PC-3 (cell line): ENCODE results near the gene EZH1. TPM values are rescaled to one million over a fixed set of nuclear protein-coding genes. Genes with fewer than 3 reads are reported as not detected.

Source experiments
- ATAC-seq: fragments of 200-7000 bp; cut with Tn5 transposase; 2 replicates; pipeline ENCODE4 v1.9.1; 2020; ENCODE audit warnings: mild to moderate bottlenecking, moderate library complexity
- BruUV-seq: library from RNA; stranded (reverse); fragments of 400-500 nt; replicated peaks from 2 replicates; lab custom pipeline; 2021; lab: Mats Ljungman, UMichigan
- CTCF ChIA-PET: fragments of 300-600 bp; sonication (Branson Sonifier 250); formaldehyde crosslinking; loops from one replicate; lab custom pipeline; 2022; ENCODE audit warnings: antibody characterized with exemption; lab: Charles Lee
- POLR2A ChIA-PET: fragments of 300-600 bp; sonication (Branson Sonifier 250); formaldehyde crosslinking; loops from one replicate; lab custom pipeline; 2022; ENCODE audit warnings: antibody characterized with exemption; ENCODE audit not compliant: unreplicated experiment; lab: Charles Lee
- DNase-seq: peaks from one replicate; pipeline ENCODE4 v3.0.0-alpha.2; 2015
- H2AFZ ChIP-seq: fragments of 300-600 bp; sonication (generic); 2 replicates; pipeline ENCODE4 v1.6.0; 2016; ENCODE audit warnings: antibody characterized with exemption, low read length
- H3F3A ChIP-seq: fragments of 300-600 bp; sonication (generic); one replicate; pipeline ENCODE4 v1.6.0; 2017; ENCODE audit warnings: antibody characterized with exemption, low read length, control low read depth, mild to moderate bottlenecking; ENCODE audit not compliant: unreplicated experiment
- H3K27ac ChIP-seq: fragments of 300-600 bp; sonication (generic); 2 replicates; pipeline ENCODE4 v1.5.1; 2016; ENCODE audit warnings: mild to moderate bottlenecking, low read length
- H3K27me3 ChIP-seq: fragments of 300-600 bp; sonication (generic); 2 replicates; pipeline ENCODE4 v1.6.1; 2016; ENCODE audit warnings: low read length, mixed read lengths
- H3K36me3 ChIP-seq: fragments of 300-600 bp; sonication (generic); 2 replicates; pipeline ENCODE4 v1.6.1; 2016; ENCODE audit warnings: low read depth, mixed run types, low read length, mixed read lengths
- H3K4me1 ChIP-seq: fragments of 300-600 bp; sonication (generic); 2 replicates; pipeline ENCODE4 v1.5.1; 2016; ENCODE audit warnings: low read length; ENCODE audit not compliant: insufficient read depth
- H3K4me2 ChIP-seq: fragments of 300-600 bp; sonication (generic); 2 replicates; pipeline ENCODE4 v1.6.0; 2016; ENCODE audit warnings: low read length
- H3K4me3 ChIP-seq: fragments of 300-600 bp; sonication (generic); 2 replicates; pipeline ENCODE4 v1.5.1; 2016; ENCODE audit warnings: mild to moderate bottlenecking, low read length, mixed read lengths
- H3K79me2 ChIP-seq: fragments of 300-600 bp; sonication (generic); 2 replicates; pipeline ENCODE4 v1.6.1; 2017; ENCODE audit warnings: low read length, mixed read lengths
- H3K9ac ChIP-seq: fragments of 300-600 bp; sonication (generic); 2 replicates; pipeline ENCODE4 v1.6.0; 2016; ENCODE audit warnings: mild to moderate bottlenecking, low read length
- H3K9me2 ChIP-seq: fragments of 300-600 bp; sonication (generic); replicated peaks from 2 replicates; pipeline ENCODE4 v1.6.1; 2016; ENCODE audit warnings: mixed run types, low read length, mixed read lengths
- H3K9me3 ChIP-seq: fragments of 300-600 bp; sonication (generic); 2 replicates; pipeline ENCODE4 v1.6.1; 2016; ENCODE audit warnings: low read length, mixed read lengths
- H4K20me1 ChIP-seq: fragments of 300-600 bp; sonication (generic); 2 replicates; pipeline ENCODE4 v1.6.1; 2016; ENCODE audit warnings: low read length, mixed read lengths
- CTCF ChIP-seq: fragments of 300-600 bp; sonication (generic); conservative IDR thresholded peaks from 2 replicates; pipeline ENCODE4 v1.5.1; 2017; ENCODE audit warnings: antibody characterized with exemption, low read depth, mild to moderate bottlenecking, low read length
- EZH2 ChIP-seq: fragments of 300-600 bp; sonication (generic); IDR thresholded peaks from one replicate; pipeline ENCODE4 v1.6.1; 2017; ENCODE audit warnings: antibody characterized with exemption, mild to moderate bottlenecking, low read length; ENCODE audit not compliant: unreplicated experiment
- EZH2phosphoT487 ChIP-seq: fragments of 300-600 bp; sonication (generic); IDR thresholded peaks from 2 replicates; pipeline ENCODE4 v1.6.1; 2018; ENCODE audit warnings: mild to moderate bottlenecking, antibody characterized with exemption, low read length, borderline replicate concordance
- intact Hi-C: fragments of 100-400 bp; cut with micrococcal nuclease; formaldehyde crosslinking; loops from 2 replicates; pipeline ENCODE4 v1.9.0; 2023
- total RNA-seq: library from RNA; depleted of rRNA; stranded (reverse); fragments of >200 nt; gene quantifications from 2 replicates; pipeline ENCODE4 v1.2.3, GENCODE V29; 2014

Gene EZH1
- total RNA-seq, 1 experiment from 2014 or later = 5.8 TPM

GRCh38 chr17:42692489-42692888 lies 52.4 kb downstream of the EZH1 start:
- H3K4me3 ChIP-seq = no peak overlapping the region
- H3K9ac ChIP-seq = no peak overlapping the region
- ChIA-PET CTCF (no interaction called here), POLR2A (no interaction called here)
- H3K27me3 ChIP-seq = no peaks in the 10 kb centered on the region
- no peak overlapping the region for H2AFZ ChIP-seq
- no TSS peak for BruUV-seq
- no peaks in the 10 kb centered on the region for H3F3A ChIP-seq
- H4K20me1 ChIP-seq = no peaks in the 10 kb centered on the region
- H3K9me2 ChIP-seq = no peaks in the 10 kb centered on the region
- no peaks in the 10 kb centered on the region for H3K79me2 ChIP-seq
- H3K4me1 ChIP-seq = no peaks in the 10 kb centered on the region
- intact Hi-C loops = no loop called here
- H3K4me2 ChIP-seq = no peak overlapping the region
- DNase-seq = no peak
- TF ChIP-seq CTCF = no peak
- TF ChIP-seq EZH2 = no peak
- no peak for TF ChIP-seq EZH2phosphoT487
- H3K36me3 ChIP-seq = no peaks in the 10 kb centered on the region; the same call in 1 of the 2 replicates
- no peaks in the 10 kb centered on the region for H3K9me3 ChIP-seq
- no peak overlapping the region for H3K27ac ChIP-seq
- no peak for ATAC-seq

GRCh38 chr17:42691021-42691545 lies 53.8 kb downstream of the EZH1 start:
- Histone ChIP-seq H3K9me3 (no peaks in the 10 kb centered on the region), H2AFZ (no peak overlapping the region), H3F3A (no peaks in the 10 kb centered on the region), H3K36me3 (no peaks in the 10 kb centered on the region; the same call in 1 of the 2 replicates), H3K9ac (no peak overlapping the region), H3K27ac (no peak overlapping the region), H3K4me3 (no peak overlapping the region), H3K79me2 (no peaks in the 10 kb centered on the region), H3K9me2 (no peaks in the 10 kb centered on the region), H3K4me1 (no peaks in the 10 kb centered on the region), H3K4me2 (no peak overlapping the region), H3K27me3 (no peaks in the 10 kb centered on the region), H4K20me1 (no peaks in the 10 kb centered on the region)
- TF ChIP-seq EZH2phosphoT487 (no peak), CTCF (no peak), EZH2 (no peak)
- intact Hi-C loops = no loop called here
- no TSS peak for BruUV-seq
- CTCF ChIA-PET = no interaction called here
- DNase-seq (no peak), ATAC-seq (no peak)
- POLR2A ChIA-PET = no interaction called here

- no peaks in the 10 kb centered on the region for H3K27me3 ChIP-seq
- H3K9me2 ChIP-seq = no peaks in the 10 kb centered on the region
- ATAC-seq = no peak
- BruUV-seq = no TSS peak
- H3K9ac ChIP-seq = no peak overlapping the region
- no peak for TF ChIP-seq CTCF
- TF ChIP-seq EZH2phosphoT487 = no peak
- TF ChIP-seq EZH2 = no peak
- H3K4me2 ChIP-seq = no peak overlapping the region
- no peaks in the 10 kb centered on the region for H3K4me1 ChIP-seq
- no peak overlapping the region for H3K27ac ChIP-seq
- H3K9me3 ChIP-seq = no peaks in the 10 kb centered on the region
- H2AFZ ChIP-seq = no peak overlapping the region
- H3K4me3 ChIP-seq = no peak overlapping the region
- H3K36me3 ChIP-seq = no peaks in the 10 kb centered on the region
- intact Hi-C loops = no loop called here
- ChIA-PET POLR2A (no interaction called here), CTCF (no interaction called here)
- no peaks in the 10 kb centered on the region for H3F3A ChIP-seq
- no peaks in the 10 kb centered on the region for H3K79me2 ChIP-seq
- no peak for DNase-seq
- no peaks in the 10 kb centered on the region for H4K20me1 ChIP-seq
Observed at GRCh38 chr17:42690596-42690995, 54.2 kb downstream of the EZH1 start.
